Urothelium cell line (cell line): Measurements from ENCODE around the gene SLC10A3.

ENCODE experiments used
- DNase-seq: peaks from one replicate; pipeline ENCODE4 v3.0.0; 2011; ENCODE audit warnings: low spot score, mixed read lengths
- FAIRE-seq: peaks from 2 replicates; lab custom pipeline; 2011; peaks lifted over from hg19 to GRCh38; lab: Jason Lieb, UNC

Gene SLC10A3

DNA sequence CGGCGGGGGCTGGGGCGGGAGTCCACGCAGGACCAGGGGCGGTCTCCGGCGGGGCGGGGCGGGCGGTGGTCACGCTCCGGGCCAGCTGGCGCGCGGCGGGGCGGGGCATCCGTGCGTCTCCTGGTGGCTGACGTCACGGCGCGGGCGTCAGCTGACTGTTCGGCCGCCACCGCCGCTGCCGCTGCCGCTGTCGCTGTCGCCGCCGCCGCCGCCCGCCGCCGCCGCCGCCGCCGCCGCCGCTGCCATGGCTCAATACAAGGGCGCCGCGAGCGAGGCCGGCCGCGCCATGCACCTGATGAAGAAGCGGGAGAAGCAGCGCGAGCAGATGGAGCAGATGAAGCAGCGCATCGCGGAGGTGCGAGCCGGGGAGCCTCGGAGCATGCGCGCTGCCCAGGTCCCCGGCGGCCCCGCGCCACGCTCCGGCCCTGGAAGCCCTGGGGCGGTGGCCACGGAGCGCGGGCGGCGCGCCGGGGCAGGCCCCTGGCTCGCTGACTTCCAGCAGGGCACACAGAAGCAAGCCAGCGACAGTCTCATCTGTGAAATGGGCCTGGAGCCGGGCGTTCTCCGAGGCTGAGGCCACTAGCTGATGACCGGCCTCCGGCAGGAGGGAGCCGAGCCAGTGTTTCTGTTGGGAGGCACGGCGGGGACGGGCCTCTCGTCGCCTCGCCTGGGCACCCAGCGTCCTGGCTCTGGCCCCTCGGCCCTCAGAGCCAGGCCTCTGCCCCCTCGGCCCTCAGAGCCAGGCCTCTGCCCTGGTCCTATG lies 46.3 kb downstream of the SLC10A3 start, which contains the start of gene FAM50A:
Gene FAM50A, plus strand, starts transcription at position 150 of the 763 bp plus-strand sequence. Its CDS starts 95 bp downstream, at position 245.
- peak; percentile 88 for DNase-seq

DNA sequence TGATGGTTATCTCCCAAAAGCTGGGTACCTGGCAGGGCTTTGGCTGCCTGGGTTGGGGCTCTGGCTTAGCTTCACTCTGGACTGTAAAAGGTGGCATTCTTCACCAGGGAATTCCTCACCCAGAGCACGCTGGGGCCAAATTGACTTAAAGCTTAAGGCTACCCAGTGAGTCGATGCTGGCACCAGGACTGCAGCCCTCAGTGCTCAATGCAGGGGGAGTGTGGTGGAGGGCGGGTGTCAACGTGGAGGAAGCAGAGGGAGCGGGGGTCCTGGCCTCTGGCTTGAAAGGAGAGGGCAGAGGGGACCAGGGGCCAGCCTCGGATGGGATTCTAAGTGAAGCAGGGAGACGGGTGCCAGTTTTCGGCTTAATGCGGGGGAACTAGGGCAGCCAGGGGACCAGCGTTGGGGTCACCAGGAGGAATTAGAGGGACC lies 46.9 kb downstream of the SLC10A3 start:
- DNase-seq (no peak), FAIRE-seq (no peak)

More for the DNA sequence above, 46.3 kb downstream of the SLC10A3 start, which contains the start of gene FAM50A:
- no peak for FAIRE-seq

DNA sequence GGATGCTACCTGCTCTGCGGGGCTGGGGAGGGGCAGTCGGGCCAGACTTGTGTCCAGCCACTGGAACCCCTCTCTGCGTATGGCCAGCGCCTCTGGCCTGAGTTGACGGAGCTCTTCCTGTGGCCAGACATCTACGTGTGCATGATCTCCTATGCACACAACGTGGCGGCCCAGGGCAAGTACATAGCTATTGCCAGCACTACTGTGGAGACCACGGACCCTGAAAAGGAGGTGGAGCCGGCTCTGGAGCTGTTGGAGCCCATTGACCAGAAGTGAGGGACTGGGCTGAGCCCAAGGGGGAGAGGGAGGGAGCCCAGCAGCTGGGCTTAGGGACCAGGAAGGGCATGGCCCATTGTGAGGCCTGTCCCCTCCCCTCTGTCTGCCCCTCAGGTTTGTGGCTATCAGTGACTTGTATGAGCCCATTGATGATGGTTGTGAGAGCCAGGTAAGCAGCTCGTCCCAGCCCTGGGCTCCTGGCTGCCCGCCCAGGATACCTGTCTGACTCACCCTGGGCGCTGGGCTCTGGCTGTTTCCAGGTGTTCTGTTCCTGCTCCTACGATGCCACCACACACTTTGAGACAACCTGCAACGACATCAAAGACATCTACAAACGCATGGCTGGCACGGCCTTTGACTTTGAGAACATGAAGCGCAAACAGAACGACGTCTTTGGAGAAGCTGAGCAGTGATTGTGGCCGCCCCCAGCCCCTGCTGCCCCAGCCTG lies 48.3 kb downstream of the SLC10A3 start:
- DNase-seq (no peak), FAIRE-seq (no peak)

DNA sequence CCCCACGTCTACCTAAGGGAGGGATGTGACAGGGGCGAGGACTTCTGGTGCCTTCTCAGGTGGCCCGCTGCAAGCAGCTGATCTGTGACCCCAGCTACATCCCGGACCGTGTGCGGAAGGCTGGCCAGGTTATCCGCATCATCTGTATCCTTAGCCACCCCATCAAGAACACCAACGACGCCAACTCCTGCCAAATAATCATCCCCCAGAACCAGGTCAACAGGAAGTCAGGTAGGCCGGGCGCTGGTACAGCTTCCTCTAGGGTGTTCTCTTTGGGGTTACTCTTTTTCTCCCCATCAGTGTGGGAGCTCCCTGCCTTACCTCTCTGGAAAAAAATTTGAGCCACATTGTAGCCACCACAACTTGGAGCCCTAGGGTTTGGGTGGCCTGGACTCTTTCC lies 48.9 kb downstream of the SLC10A3 start:
- DNase-seq (no peak), FAIRE-seq (no peak)

DNA sequence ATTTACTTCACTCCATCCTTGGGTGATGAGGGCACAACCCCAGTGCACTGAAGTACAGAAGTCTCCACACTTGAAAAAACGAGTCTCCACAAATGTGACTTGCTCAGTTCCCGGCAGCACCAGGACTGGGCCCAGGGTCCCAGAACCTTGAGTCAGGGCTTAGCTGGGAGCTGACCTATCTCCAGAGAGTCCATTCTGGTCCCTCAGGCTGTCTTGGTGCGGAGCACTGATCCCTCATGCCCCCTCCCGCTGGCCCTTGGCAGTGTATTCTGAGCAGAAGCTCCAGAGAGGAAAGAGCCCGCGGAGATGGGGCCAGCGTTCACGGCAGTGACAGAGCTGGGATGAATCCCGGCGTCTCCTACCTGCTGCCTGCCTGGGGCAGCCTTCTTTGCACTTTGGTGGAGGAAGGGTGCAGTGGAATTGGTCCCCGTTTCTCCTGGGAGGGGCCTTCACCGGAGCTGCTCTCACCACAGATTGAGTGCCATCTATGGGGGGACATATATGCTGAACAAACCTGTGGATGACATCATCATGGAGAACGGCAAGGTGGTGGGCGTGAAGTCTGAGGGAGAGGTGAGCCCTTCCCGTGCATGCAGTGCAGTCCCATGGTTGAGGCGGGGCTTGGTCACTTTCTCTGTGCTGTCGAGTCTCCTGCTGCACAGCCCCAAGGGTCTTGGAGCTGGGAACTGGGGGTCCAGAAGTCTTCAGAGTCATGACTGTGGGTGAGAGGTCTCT lies 49.6 kb downstream of the SLC10A3 start:
- no peak for FAIRE-seq

DNA sequence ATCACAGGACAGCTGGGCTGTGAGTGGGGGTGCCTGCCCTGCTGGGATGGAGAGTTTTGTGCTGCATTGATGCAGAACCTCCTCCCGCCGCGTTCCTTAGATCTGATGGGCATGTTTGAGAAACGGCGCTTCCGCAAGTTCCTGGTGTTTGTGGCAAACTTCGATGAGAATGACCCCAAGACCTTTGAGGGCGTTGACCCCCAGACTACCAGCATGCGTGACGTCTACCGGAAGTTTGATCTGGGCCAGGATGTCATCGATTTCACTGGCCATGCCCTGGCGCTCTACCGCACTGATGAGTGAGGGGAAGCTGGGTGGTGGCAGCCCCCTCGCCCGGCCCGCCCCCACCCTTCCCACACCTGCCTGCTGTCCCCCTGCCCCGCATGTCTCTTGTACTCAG lies 50.6 kb downstream of the SLC10A3 start:
- DNase-seq (no peak), FAIRE-seq (no peak)

More for the DNA sequence above, 49.6 kb downstream of the SLC10A3 start:
- DNase-seq, result no peak

DNA sequence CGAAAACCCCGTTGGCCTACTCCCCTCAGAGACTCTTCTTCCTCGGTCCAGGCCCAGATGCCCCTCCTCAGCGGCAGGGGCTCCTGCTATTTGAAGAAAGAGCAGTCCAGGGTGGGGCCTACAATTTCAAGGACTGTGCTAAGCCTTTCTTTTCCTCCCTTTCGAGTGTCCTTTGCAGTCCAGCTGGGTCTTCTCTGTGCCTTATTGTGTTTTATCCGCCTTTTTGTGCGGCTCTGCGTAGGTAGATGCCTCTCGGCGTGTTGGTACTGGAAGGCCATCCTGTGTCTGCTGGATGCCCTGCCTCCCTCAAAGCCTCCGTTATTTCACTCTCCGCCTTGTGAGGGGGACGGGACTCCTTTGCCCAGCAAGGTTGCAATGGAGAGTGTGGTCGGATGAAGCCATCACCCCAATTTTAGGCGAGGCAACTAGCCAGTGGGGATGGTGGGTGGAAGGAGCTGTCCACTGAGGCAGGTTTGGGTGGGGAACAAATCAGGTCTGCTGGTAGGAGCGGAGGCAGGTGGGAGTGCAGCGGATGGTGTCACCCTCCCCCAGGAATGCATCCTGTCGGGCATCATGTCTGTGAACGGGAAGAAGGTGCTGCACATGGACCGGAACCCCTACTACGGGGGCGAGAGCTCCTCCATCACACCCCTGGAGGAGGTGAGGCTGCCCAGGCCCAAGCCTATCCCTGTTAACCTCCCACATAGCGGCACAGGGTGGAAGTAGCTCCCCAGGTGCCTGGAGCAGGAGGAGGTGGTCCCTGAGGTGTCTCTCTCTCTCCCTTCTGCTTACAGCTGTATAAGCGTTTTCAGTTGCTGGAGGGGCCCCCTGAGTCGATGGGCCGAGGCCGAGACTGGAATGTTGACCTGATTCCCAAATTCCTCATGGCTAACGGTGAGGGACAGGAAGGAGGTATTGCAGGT lies 52.2 kb downstream of the SLC10A3 start:
- FAIRE-seq, result no peak
- no peak for DNase-seq
